ENCODE data around the gene DMC1.

GRCh38 chr22:38482662-38483308, 87.2 kb downstream of the DMC1 start:
- no peak for TF ChIP-seq CTCF (IDR thresholded peaks at IDR 0.05; ENCODE audit: low read depth, low read length)
- TF ChIP-seq EZH2phosphoT487 (IDR thresholded peaks at IDR 0.05; ENCODE audit: low read depth): no peak
